HG02759 (cell line): ENCODE results near the gene CCDC88C.
A peak's percentile ranks its signal among the peaks of the same experiment; 100 is the strongest.

ENCODE experiments used
- ATAC-seq: cut with Tn5 transposase; IDR thresholded peaks from one replicate; pipeline ENCODE4 v1.9.1; 2021; ENCODE audit warnings: mild to moderate bottlenecking, moderate library complexity; ENCODE audit not compliant: unreplicated experiment

CCDC88C gene

GRCh38 chr14:91368776-91369416 is 48.7 kb downstream of the CCDC88C start:
- no peak for ATAC-seq

GRCh38 chr14:91367173-91368171 is 50.1 kb downstream of the CCDC88C start:
- peak; percentile 69 for ATAC-seq

- ATAC-seq: no peak
Observed at GRCh38 chr14:91366749-91367148, 50.9 kb downstream of the CCDC88C start.

- no peak for ATAC-seq
Observed at GRCh38 chr14:91365552-91365951, 52.1 kb downstream of the CCDC88C start.

GRCh38 chr14:91364524-91365270 is 52.9 kb downstream of the CCDC88C start:
- ATAC-seq: no peak

- ATAC-seq: peak; percentile 68
Observed at GRCh38 chr14:91363776-91364523, 53.7 kb downstream of the CCDC88C start.

GRCh38 chr14:91361233-91361811 is 56.3 kb downstream of the CCDC88C start:
- no peak for ATAC-seq

GRCh38 chr14:91360490-91361232 is 57.0 kb downstream of the CCDC88C start:
- no peak for ATAC-seq

- no peak for ATAC-seq
Observed at GRCh38 chr14:91358654-91359220, 58.9 kb downstream of the CCDC88C start.

GRCh38 chr14:91358025-91358319 is 59.6 kb downstream of the CCDC88C start:
- no peak for ATAC-seq

- ATAC-seq: no peak
Observed at GRCh38 chr14:91357272-91358024, 60.2 kb downstream of the CCDC88C start.

- ATAC-seq: peak; percentile 45
Observed at GRCh38 chr14:91356181-91356763, 61.3 kb downstream of the CCDC88C start.

GRCh38 chr14:91354979-91355685 is 62.5 kb downstream of the CCDC88C start:
- peak; percentile 37 for ATAC-seq

GRCh38 chr14:91354221-91354916 is 63.3 kb downstream of the CCDC88C start:
- ATAC-seq: no peak

- no peak for ATAC-seq
Observed at GRCh38 chr14:91352728-91353692, 64.6 kb downstream of the CCDC88C start.

GRCh38 chr14:91352053-91352452 is 65.6 kb downstream of the CCDC88C start:
- no peak for ATAC-seq
